K562 (cell line): ENCODE data around the gene PIANP. TPM values are rescaled to one million over a fixed set of nuclear protein-coding genes. Genes with fewer than 3 reads are reported as not detected.
A peak's percentile ranks its signal among the peaks of the same experiment; 100 is the strongest.
"Not testable (repeated sequence)": the region's sequence is repeated elsewhere in the genome, so short reads cannot be mapped to it uniquely, and the experiment has no call there.

Experiments
- ATAC-seq: fragments of 200-7000 bp; cut with Tn5 transposase; 3 replicates; pipeline ENCODE4 v1.9.1; 2020; ENCODE audit warnings: moderate library complexity
- BruUV-seq: library from RNA; stranded (reverse); fragments of 400-500 nt; replicated peaks from 2 replicates; lab custom pipeline; 2021; lab: Mats Ljungman, UMichigan
- CTCF ChIA-PET: fragments of 300-600 bp; formaldehyde crosslinking; extraction: SDS; loops from one replicate; lab custom pipeline; 2021; ENCODE audit warnings: low intra/inter-chr PET ratio; lab: Yijun Ruan, JAX
- POLR2A ChIA-PET: fragments of 300-600, 350-650 bp; sonication (Branson Sonifier 250); formaldehyde crosslinking; extraction: SDS; loops from one replicate; lab custom pipeline; 2021; ENCODE audit warnings: antibody characterized with exemption, inconsistent platforms; lab: Yijun Ruan, JAX
- DNase-seq, 4 experiments: peaks; one replicate each; pipeline versions ENCODE4 v3.0.0 to v3.0.0-alpha.2; 2011 to 2018; ENCODE audit warnings: low spot score in 3 of 4, mixed read lengths in 3 of 4; ENCODE audit errors: extremely low read depth in 1 of 4
- FAIRE-seq: peaks from 2 replicates; lab custom pipeline; 2011; peaks lifted over from hg19 to GRCh38; lab: Jason Lieb, UNC
- H2AFZ ChIP-seq: 2 replicates; pipeline ENCODE4 v1.6.0; 2011; ENCODE audit warnings: low read depth, low read length, control low read depth, inconsistent platforms
- H3K27ac ChIP-seq: fragments of 200-600 bp; 3 replicates; pipeline ENCODE4 v1.8.0; 2011; ENCODE audit warnings: low read depth, mild to moderate bottlenecking, control low read depth, inconsistent platforms, low read length, moderate library complexity, mixed read lengths; ENCODE audit errors: extremely low read depth
- H3K27me3 ChIP-seq, 2 experiments: fragments of 300-600 bp in 1 of 2; 2 replicates in 1 of 2; 3 replicates in 1 of 2; pipeline versions ENCODE4 v1.6.0 to v1.8.0; 2011; ENCODE audit warnings: inconsistent platforms in 2 of 2, low read length in 2 of 2, mild to moderate bottlenecking in 1 of 2, mixed read lengths in 1 of 2, moderate library complexity in 1 of 2; ENCODE audit not compliant: control insufficient read depth in 2 of 2, insufficient read depth in 2 of 2
- H3K36me3 ChIP-seq: fragments of 300-600 bp; 3 replicates; pipeline ENCODE4 v1.8.0; 2011; ENCODE audit warnings: mild to moderate bottlenecking, low read length, inconsistent platforms; ENCODE audit not compliant: control insufficient read depth, insufficient read depth
- H3K4me1 ChIP-seq, 2 experiments: fragments of 200-600 bp in 1 of 2; replicated peaks in 1 of 2; 2 replicates in 1 of 2; 3 replicates in 1 of 2; pipeline versions ENCODE4 v1.5.1 to v1.8.0; 2011; ENCODE audit warnings: inconsistent platforms in 2 of 2, low read length in 2 of 2, mild to moderate bottlenecking in 1 of 2, mixed read lengths in 1 of 2, moderate library complexity in 1 of 2; ENCODE audit not compliant: control insufficient read depth in 2 of 2, insufficient read depth in 2 of 2
- H3K4me2 ChIP-seq: 2 replicates; pipeline ENCODE4 v1.6.1; 2011; ENCODE audit warnings: low read length, control low read depth, inconsistent platforms, mixed read lengths; ENCODE audit not compliant: insufficient read depth
- H3K4me3 ChIP-seq: fragments of 200-600 bp; sonication (generic), shearing (Covaris generic); 2 replicates; pipeline ENCODE4 v1.5.1; 2016; ENCODE audit warnings: control low read depth, inconsistent platforms
- H3K79me2 ChIP-seq: fragments of 200-600 bp; 3 replicates; pipeline ENCODE4 v1.8.0; 2011; ENCODE audit warnings: low read length, inconsistent platforms; ENCODE audit not compliant: control insufficient read depth, insufficient read depth
- H3K9ac ChIP-seq, 2 experiments: 2 replicates each; pipeline versions ENCODE4 v1.6.0 to v1.6.1; 2011; ENCODE audit warnings: low read depth in 2 of 2, low read length in 2 of 2, control low read depth in 1 of 2, inconsistent platforms in 1 of 2, mild to moderate bottlenecking in 1 of 2, mixed read lengths in 1 of 2; ENCODE audit not compliant: insufficient read depth in 1 of 2
- H3K9me1 ChIP-seq: one replicate; pipeline ENCODE4 v1.6.0; 2011; ENCODE audit warnings: inconsistent platforms, mild to moderate bottlenecking, low read length, moderate library complexity; ENCODE audit not compliant: control insufficient read depth, insufficient read depth
- H3K9me3 ChIP-seq: replicated peaks from 2 replicates; pipeline ENCODE4 v1.5.1; 2011; ENCODE audit warnings: low read depth, low read length, inconsistent platforms; ENCODE audit not compliant: control insufficient read depth, insufficient read depth
- H4K20me1 ChIP-seq: replicated peaks from 2 replicates; pipeline ENCODE4 v1.6.1; 2011; ENCODE audit warnings: low read length, inconsistent platforms, mixed read lengths; ENCODE audit not compliant: control insufficient read depth, insufficient read depth
- BHLHE40 ChIP-seq: IDR thresholded peaks from 2 replicates; pipeline ENCODE4 v1.6.1; 2011; ENCODE audit warnings: low read length, improper control_type of control experiment
- CREBBP ChIP-seq: IDR thresholded peaks from one replicate; pipeline ENCODE4 v1.6.1; 2012; ENCODE audit warnings: low read depth, mild to moderate bottlenecking, control low read depth, inconsistent platforms, low read length
- GABPB1 ChIP-seq: sonication (generic); formaldehyde crosslinking; IDR thresholded peaks from 2 replicates; pipeline ENCODE4 v1.8.0; 2022; ENCODE audit warnings: mild to moderate bottlenecking, missing genetic modification reagents
- HDGF ChIP-seq: fragments of 450-650 bp; IDR thresholded peaks from 2 replicates; pipeline ENCODE4 v1.6.1; 2016
- KDM1A ChIP-seq, 2 experiments: fragments of 450-650 bp; IDR thresholded peaks; 2 replicates each; pipeline ENCODE4 v1.6.1; 2016; ENCODE audit warnings: mild to moderate bottlenecking in 2 of 2
- MAX ChIP-seq: sonication (generic); formaldehyde crosslinking; IDR thresholded peaks from 2 replicates; pipeline ENCODE4 v1.9.0; 2022; ENCODE audit warnings: mild to moderate bottlenecking, missing genetic modification reagents
- NRF1 ChIP-seq, 2 experiments: fragments of 450-650 bp; IDR thresholded peaks in 1 of 2; conservative IDR thresholded peaks in 1 of 2; 2 replicates each; pipeline ENCODE4 v1.6.1; 2014; ENCODE audit warnings: mild to moderate bottlenecking in 2 of 2
- RERE ChIP-seq: sonication (generic); formaldehyde crosslinking; IDR thresholded peaks from 2 replicates; pipeline ENCODE4 v1.8.0; 2023; ENCODE audit warnings: missing genetic modification reagents, mild to moderate bottlenecking, borderline replicate concordance
- ZNF551 ChIP-seq: fragments of 250-450 bp; sonication (Bioruptor Pico); IDR thresholded peaks from 2 replicates; pipeline ENCODE4 v1.5.0; 2021; ENCODE audit warnings: mild to moderate bottlenecking, moderate library complexity
- WGBS: fragments of 100-300 bp; shearing (Covaris generic); methylation state at CpG from one replicate; pipeline ENCODE4 v1.1.6; 2016; ENCODE audit warnings: low coverage, mixed read lengths; ENCODE audit not compliant: insufficient coverage; ENCODE audit errors: missing lambda C conversion rate; 5-methylcytosine and 5-hydroxymethylcytosine counted together
- in situ Hi-C: fragments of 300-500 bp; cut with MboI; formaldehyde crosslinking; loops from 4 replicates; pipeline ENCODE4 v1.15.0; 2018; ENCODE audit warnings: inconsistent platforms, mixed read lengths
- intact Hi-C: fragments of 100-400 bp; cut with micrococcal nuclease; formaldehyde crosslinking; loops from 2 replicates; pipeline ENCODE4 v1.14.2; 2022
- polyA plus RNA-seq, 8 experiments: library from polyadenylated mRNA; depleted of rRNA in 4 of 8; stranded (reverse) in 5 of 8; unstranded in 3 of 8; fragments of >200 nt; fragmentation: Nextera tagmentation in 2 of 8; fragmentation: Illumina TruSeq in 1 of 8; extraction: Ambion mirVana in 2 of 8; extraction: Trizol in 1 of 8; gene quantifications; 2 replicates each; pipeline versions ENCODE4 v1.2.1 to v1.2.3, GENCODE V29; 2011 to 2014; ENCODE audit warnings: inconsistent platforms in 1 of 8, missing spikeins in 1 of 8
- total RNA-seq, 7 experiments: library from RNA; depleted of rRNA in 6 of 7; stranded (reverse); fragments of >200 nt in 6 of 7; fragmentation: Illumina TruSeq in 2 of 7; extraction: Trizol in 2 of 7; gene quantifications; 2 replicates each; pipeline versions ENCODE4 v1.2.1 to v1.2.3, GENCODE V29; 2011 to 2021; ENCODE audit warnings: low replicate concordance in 1 of 7

The PIANP gene
- total and polyA plus RNA-seq, 9 of the 15 experiments (the other 6 are each of a cell fraction or from before 2014, with no cell fraction given) = 0.07 TPM; not detected in 8

- ATAC-seq, H3K4me2 ChIP-seq, in situ Hi-C loops, H2AFZ ChIP-seq, H3K36me3 ChIP-seq, intact Hi-C loops, H3K4me3 ChIP-seq, H4K20me1 ChIP-seq, H3K9me3 ChIP-seq, DNase-seq, H3K27me3 ChIP-seq, H3K27ac ChIP-seq, H3K9ac ChIP-seq, FAIRE-seq, H3K79me2 ChIP-seq, H3K4me1 ChIP-seq, H3K9me1 ChIP-seq, CTCF ChIA-PET, BruUV-seq: not testable (repeated sequence)
- WGBS = 89% methylated on average over 13 of the region's 21 CpGs
- POLR2A ChIA-PET = interaction anchor here (0.6 to 0.9 kb wide), 2 partner anchors 45 to 112 kb away, joined by 3 read pairs; partner anchors contain the start of gene MLF2
Measured at GRCh38 chr12:6708351-6708750, 7.7 kb upstream of the PIANP start.

- H3K4me1 ChIP-seq = peaks cover 5 to 21% of the 10 kb centered on the region in 2 experiments; a peak in 4 of 5 replicates
- ChIA-PET POLR2A (interaction anchor here (1.3 kb wide), 1 partner anchor 14 kb away, joined by 3 read pairs; the partner anchor contains the start of gene ZNF384), CTCF (no interaction called here)
- peak overlapping the region; percentile 74 for H2AFZ ChIP-seq
- no peak overlapping the region for H3K4me3 ChIP-seq
- FAIRE-seq (peak; percentile 71), ATAC-seq (peak; percentile 80), DNase-seq (peak; percentile 19 to 44 (median 26))
- H3K4me2 ChIP-seq = peak overlapping the region; percentile 63
- no peaks in the 10 kb centered on the region for H3K79me2 ChIP-seq
- no peaks in the 10 kb centered on the region for H4K20me1 ChIP-seq
- no peaks in the 10 kb centered on the region for H3K9me3 ChIP-seq
- H3K27ac ChIP-seq = no peak overlapping the region
- no TSS peak for BruUV-seq
- in situ Hi-C loops = no loop called here
- H3K9ac ChIP-seq = peak overlapping the region in 1 of 2 experiments; percentile 81; a peak in 2 of 4 replicates
- peaks cover 11 to 27% of the 10 kb centered on the region in 2 experiments; a peak in 4 of 5 replicates for H3K27me3 ChIP-seq
- intact Hi-C loops = no loop called here
- WGBS = 6% methylated on average over 10 of the region's 10 CpGs
- no peaks in the 10 kb centered on the region for H3K9me1 ChIP-seq
- no peaks in the 10 kb centered on the region for H3K36me3 ChIP-seq
- TF ChIP-seq MAX (CRISPR knock-in tag) (no peak), KDM1A (IDR thresholded peaks at IDR 0.05) (no peak), BHLHE40 (0 out of 2 replicates have a peak, but pooled peaks have one; percentile 7), RERE (CRISPR knock-in tag) (no peak), NRF1 (conservative IDR thresholded peaks at IDR 0.05 in 1 of 2, IDR thresholded peaks at IDR 0.05 in 1 of 2) (peak in 1 of 2 experiments; percentile 45; a peak in 2 of 4 replicates), HDGF (no peak), ZNF551 (no peak), CREBBP (no peak), GABPB1 (CRISPR knock-in tag) (no peak)
Measured at GRCh38 chr12:6703631-6704030, 3.0 kb upstream of the PIANP start.
